IPS-15b (cell line): ENCODE data around the gene RARB.

Source experiments
- H3K27me3 ChIP-seq: one replicate; pipeline ENCODE4 v1.6.1; 2013; ENCODE audit warnings: low read length; ENCODE audit not compliant: control insufficient read depth, insufficient read depth
- H3K36me3 ChIP-seq: one replicate; pipeline ENCODE4 v1.6.1; 2013; ENCODE audit warnings: low read length; ENCODE audit not compliant: control insufficient read depth, insufficient read depth
- H3K4me1 ChIP-seq: one replicate; pipeline ENCODE4 v1.6.1; 2013; ENCODE audit warnings: mild to moderate bottlenecking, low read length; ENCODE audit not compliant: control insufficient read depth, insufficient read depth
- H3K4me3 ChIP-seq: one replicate; pipeline ENCODE4 v1.5.1; 2013; ENCODE audit warnings: low read depth, low read length
- H3K9ac ChIP-seq: one replicate; pipeline ENCODE4 v1.6.1; 2013; ENCODE audit warnings: low read depth, mild to moderate bottlenecking, low read length
- H3K9me3 ChIP-seq: one replicate; pipeline ENCODE4 v1.6.1; 2013; ENCODE audit warnings: mild to moderate bottlenecking, low read length; ENCODE audit not compliant: control insufficient read depth, insufficient read depth

The RARB gene

GRCh38 chr3:25497096-25497495 is 69.0 kb downstream of the RARB start:
- H3K36me3 ChIP-seq: no peaks in the 10 kb centered on the region
- no peak overlapping the region for H3K9ac ChIP-seq
- H3K9me3 ChIP-seq: no peaks in the 10 kb centered on the region
- no peak overlapping the region for H3K4me3 ChIP-seq
- no peaks in the 10 kb centered on the region for H3K27me3 ChIP-seq
- no peaks in the 10 kb centered on the region for H3K4me1 ChIP-seq

- Histone ChIP-seq H3K36me3 (no peaks in the 10 kb centered on the region), H3K27me3 (no peaks in the 10 kb centered on the region)
Observed at GRCh38 chr3:25500706-25501210, 72.7 kb downstream of the RARB start.

GRCh38 chr3:25502233-25502632 is 74.2 kb downstream of the RARB start:
- Histone ChIP-seq H3K9ac (no peak overlapping the region), H3K27me3 (no peaks in the 10 kb centered on the region)

More at GRCh38 chr3:25500706-25501210, 72.7 kb downstream of the RARB start:
- H3K4me1 ChIP-seq: no peaks in the 10 kb centered on the region
- H3K4me3 ChIP-seq: no peak overlapping the region
- H3K9me3 ChIP-seq: no peaks in the 10 kb centered on the region
- H3K9ac ChIP-seq: no peak overlapping the region

GRCh38 chr3:25503898-25504301 is 75.8 kb downstream of the RARB start:
- no peaks in the 10 kb centered on the region for H3K27me3 ChIP-seq
- no peak overlapping the region for H3K9ac ChIP-seq
- no peaks in the 10 kb centered on the region for H3K9me3 ChIP-seq
- H3K36me3 ChIP-seq: no peaks in the 10 kb centered on the region
- H3K4me3 ChIP-seq: no peak overlapping the region
- H3K4me1 ChIP-seq: no peaks in the 10 kb centered on the region

More at GRCh38 chr3:25502233-25502632, 74.2 kb downstream of the RARB start:
- Histone ChIP-seq H3K36me3 (no peaks in the 10 kb centered on the region), H3K9me3 (no peaks in the 10 kb centered on the region), H3K4me3 (no peak overlapping the region), H3K4me1 (no peaks in the 10 kb centered on the region)

GRCh38 chr3:25505581-25505980 is 77.5 kb downstream of the RARB start:
- H3K27me3 ChIP-seq: no peaks in the 10 kb centered on the region
- H3K4me3 ChIP-seq: no peak overlapping the region
- H3K9me3 ChIP-seq: no peaks in the 10 kb centered on the region
- H3K36me3 ChIP-seq: no peaks in the 10 kb centered on the region
- H3K4me1 ChIP-seq: no peaks in the 10 kb centered on the region
- no peak overlapping the region for H3K9ac ChIP-seq

GRCh38 chr3:25507811-25508210 is 79.7 kb downstream of the RARB start:
- no peaks in the 10 kb centered on the region for H3K36me3 ChIP-seq
- H3K27me3 ChIP-seq: no peaks in the 10 kb centered on the region
- H3K4me1 ChIP-seq: no peaks in the 10 kb centered on the region
- H3K9ac ChIP-seq: no peak overlapping the region
- no peak overlapping the region for H3K4me3 ChIP-seq
- H3K9me3 ChIP-seq: no peaks in the 10 kb centered on the region

- Histone ChIP-seq H3K4me3 (no peak overlapping the region), H3K4me1 (no peaks in the 10 kb centered on the region), H3K9ac (no peak overlapping the region), H3K9me3 (no peaks in the 10 kb centered on the region), H3K27me3 (no peaks in the 10 kb centered on the region), H3K36me3 (no peaks in the 10 kb centered on the region)
Observed at GRCh38 chr3:25508433-25508832, 80.4 kb downstream of the RARB start.

GRCh38 chr3:25508901-25509300 is 80.8 kb downstream of the RARB start:
- Histone ChIP-seq H3K36me3 (no peaks in the 10 kb centered on the region), H3K27me3 (no peaks in the 10 kb centered on the region), H3K4me3 (no peak overlapping the region), H3K4me1 (no peaks in the 10 kb centered on the region), H3K9ac (no peak overlapping the region), H3K9me3 (no peaks in the 10 kb centered on the region)

- Histone ChIP-seq H3K36me3 (no peaks in the 10 kb centered on the region), H3K9me3 (no peaks in the 10 kb centered on the region), H3K9ac (no peak overlapping the region), H3K4me1 (no peaks in the 10 kb centered on the region), H3K27me3 (no peaks in the 10 kb centered on the region), H3K4me3 (no peak overlapping the region)
Observed at GRCh38 chr3:25510797-25511196, 82.7 kb downstream of the RARB start.

- Histone ChIP-seq H3K36me3 (no peaks in the 10 kb centered on the region), H3K9me3 (no peaks in the 10 kb centered on the region), H3K4me3 (no peak overlapping the region), H3K9ac (no peak overlapping the region), H3K4me1 (no peaks in the 10 kb centered on the region), H3K27me3 (no peaks in the 10 kb centered on the region)
Observed at GRCh38 chr3:25511972-25512721, 84.1 kb downstream of the RARB start.

GRCh38 chr3:25513642-25514266 is 85.7 kb downstream of the RARB start:
- Histone ChIP-seq H3K4me3 (no peak overlapping the region), H3K36me3 (no peaks in the 10 kb centered on the region), H3K9ac (no peak overlapping the region), H3K4me1 (no peaks in the 10 kb centered on the region), H3K9me3 (no peaks in the 10 kb centered on the region), H3K27me3 (no peaks in the 10 kb centered on the region)

- no peak overlapping the region for H3K9ac ChIP-seq
- H3K9me3 ChIP-seq: no peaks in the 10 kb centered on the region
- no peak overlapping the region for H3K4me3 ChIP-seq
- no peaks in the 10 kb centered on the region for H3K4me1 ChIP-seq
- no peaks in the 10 kb centered on the region for H3K27me3 ChIP-seq
- H3K36me3 ChIP-seq: no peaks in the 10 kb centered on the region
Observed at GRCh38 chr3:25515171-25515570, 87.1 kb downstream of the RARB start.
